ENCODE measurements around the gene RALB.

RALB gene

GRCh38 chr2:120252225-120253020, at the start of gene RALB:
Gene RALB, plus strand, starts transcription at chr2:120252852. Its CDS starts 25,813 bp downstream, at chr2:120278665.
- no peak within 1 kb of the TSS for H3K27ac ChIP-seq
- DNase-seq (ENCODE audit: low read depth, low spot score), result no peak
- no peaks in the 10 kb centered on the region for H3K36me3 ChIP-seq (ENCODE audit: insufficient read depth, low read length)
- H3K9ac ChIP-seq (ENCODE audit: insufficient read length), result peak within 1 kb of the TSS; percentile 71
- TF ChIP-seq EZH2 (IDR thresholded peaks at IDR 0.05), result no peak
- no peak for TF ChIP-seq FOXP2 (optimal IDR thresholded peaks at IDR 0.05; ENCODE audit: control extremely low read depth, extremely low read length, insufficient read depth)
- TF ChIP-seq POLR2AphosphoS5 (IDR thresholded peaks at IDR 0.05; ENCODE audit: borderline replicate concordance, low read depth, low read length), result peak; percentile 48; the same call in 1 of the 2 replicates
- H3K9me3 ChIP-seq (ENCODE audit: low read depth, low read length), result no peaks in the 10 kb centered on the region
- H3K4me3 ChIP-seq, result peak within 1 kb of the TSS; percentile 96

GRCh38 chr2:120203251-120204021, 49.2 kb upstream of the RALB start:
- no peak overlapping the region for H3K9ac ChIP-seq (ENCODE audit: insufficient read length)
- TF ChIP-seq EZH2 (IDR thresholded peaks at IDR 0.05) (no peak), FOXP2 (optimal IDR thresholded peaks at IDR 0.05; ENCODE audit: control extremely low read depth, extremely low read length, insufficient read depth) (no peak), POLR2AphosphoS5 (IDR thresholded peaks at IDR 0.05; ENCODE audit: borderline replicate concordance, low read depth, low read length) (no peak)
- H3K36me3 ChIP-seq (ENCODE audit: insufficient read depth, low read length), result no peaks in the 10 kb centered on the region
- H3K4me3 ChIP-seq, result no peak overlapping the region
- no peaks in the 10 kb centered on the region for H3K9me3 ChIP-seq (ENCODE audit: low read depth, low read length)
- H3K27ac ChIP-seq, result no peak overlapping the region
- no peak for DNase-seq (ENCODE audit: low read depth, low spot score)

GRCh38 chr2:120204022-120204405, 48.6 kb upstream of the RALB start:
- H3K9ac ChIP-seq (ENCODE audit: insufficient read length), result no peak overlapping the region
- DNase-seq (ENCODE audit: low read depth, low spot score), result no peak
- H3K27ac ChIP-seq, result no peak overlapping the region
- no peaks in the 10 kb centered on the region for H3K36me3 ChIP-seq (ENCODE audit: insufficient read depth, low read length)
- H3K4me3 ChIP-seq, result no peak overlapping the region
- H3K9me3 ChIP-seq (ENCODE audit: low read depth, low read length), result no peaks in the 10 kb centered on the region
- TF ChIP-seq POLR2AphosphoS5 (IDR thresholded peaks at IDR 0.05; ENCODE audit: borderline replicate concordance, low read depth, low read length) (no peak), EZH2 (IDR thresholded peaks at IDR 0.05) (no peak)

GRCh38 chr2:120204417-120204816, 48.2 kb upstream of the RALB start:
- no peak overlapping the region for H3K4me3 ChIP-seq
- TF ChIP-seq POLR2AphosphoS5 (IDR thresholded peaks at IDR 0.05; ENCODE audit: borderline replicate concordance, low read depth, low read length), result no peak
- H3K9ac ChIP-seq (ENCODE audit: insufficient read length), result no peak overlapping the region
- no peak for DNase-seq (ENCODE audit: low read depth, low spot score)
- no peak overlapping the region for H3K27ac ChIP-seq
- H3K9me3 ChIP-seq (ENCODE audit: low read depth, low read length), result no peaks in the 10 kb centered on the region
- no peaks in the 10 kb centered on the region for H3K36me3 ChIP-seq (ENCODE audit: insufficient read depth, low read length)

GRCh38 chr2:120204945-120205670, 47.5 kb upstream of the RALB start:
- Histone ChIP-seq H3K36me3 (ENCODE audit: insufficient read depth, low read length) (no peaks in the 10 kb centered on the region), H3K4me3 (no peak overlapping the region), H3K9me3 (ENCODE audit: low read depth, low read length) (no peaks in the 10 kb centered on the region), H3K9ac (ENCODE audit: insufficient read length) (no peak overlapping the region), H3K27ac (no peak overlapping the region)
- DNase-seq (ENCODE audit: low read depth, low spot score), result no peak
- TF ChIP-seq EZH2 (IDR thresholded peaks at IDR 0.05) (no peak), FOXP2 (optimal IDR thresholded peaks at IDR 0.05; ENCODE audit: control extremely low read depth, extremely low read length, insufficient read depth) (no peak), POLR2AphosphoS5 (IDR thresholded peaks at IDR 0.05; ENCODE audit: borderline replicate concordance, low read depth, low read length) (no peak)

- Histone ChIP-seq H3K27ac (no peak overlapping the region), H3K4me3 (no peak overlapping the region), H3K9me3 (ENCODE audit: low read depth, low read length) (no peaks in the 10 kb centered on the region), H3K9ac (ENCODE audit: insufficient read length) (no peak overlapping the region), H3K36me3 (ENCODE audit: insufficient read depth, low read length) (no peaks in the 10 kb centered on the region)
- TF ChIP-seq EZH2 (IDR thresholded peaks at IDR 0.05) (no peak), FOXP2 (optimal IDR thresholded peaks at IDR 0.05; ENCODE audit: control extremely low read depth, extremely low read length, insufficient read depth) (no peak), POLR2AphosphoS5 (IDR thresholded peaks at IDR 0.05; ENCODE audit: borderline replicate concordance, low read depth, low read length) (no peak)
- DNase-seq (ENCODE audit: low read depth, low spot score), result no peak
Measured at GRCh38 chr2:120206022-120206581, 46.5 kb upstream of the RALB start.

GRCh38 chr2:120208381-120209353, 44.0 kb upstream of the RALB start:
- Histone ChIP-seq H3K4me3 (no peak overlapping the region), H3K27ac (no peak overlapping the region), H3K9ac (ENCODE audit: insufficient read length) (no peak overlapping the region), H3K9me3 (ENCODE audit: low read depth, low read length) (no peaks in the 10 kb centered on the region), H3K36me3 (ENCODE audit: insufficient read depth, low read length) (no peaks in the 10 kb centered on the region)
- TF ChIP-seq FOXP2 (optimal IDR thresholded peaks at IDR 0.05; ENCODE audit: control extremely low read depth, extremely low read length, insufficient read depth) (no peak), EZH2 (IDR thresholded peaks at IDR 0.05) (no peak), POLR2AphosphoS5 (IDR thresholded peaks at IDR 0.05; ENCODE audit: borderline replicate concordance, low read depth, low read length) (no peak)
- DNase-seq (ENCODE audit: low read depth, low spot score), result no peak

Data from SK-N-MC (cell line).